ENCODE data around the gene TMEM129. TPM values are rescaled to one million over a fixed set of nuclear protein-coding genes. Genes with fewer than 3 reads are reported as not detected.

TMEM129 gene
- total RNA-seq, 4 donors from 2014 or later, result 64.8 to 138 (median 106) TPM

DNA sequence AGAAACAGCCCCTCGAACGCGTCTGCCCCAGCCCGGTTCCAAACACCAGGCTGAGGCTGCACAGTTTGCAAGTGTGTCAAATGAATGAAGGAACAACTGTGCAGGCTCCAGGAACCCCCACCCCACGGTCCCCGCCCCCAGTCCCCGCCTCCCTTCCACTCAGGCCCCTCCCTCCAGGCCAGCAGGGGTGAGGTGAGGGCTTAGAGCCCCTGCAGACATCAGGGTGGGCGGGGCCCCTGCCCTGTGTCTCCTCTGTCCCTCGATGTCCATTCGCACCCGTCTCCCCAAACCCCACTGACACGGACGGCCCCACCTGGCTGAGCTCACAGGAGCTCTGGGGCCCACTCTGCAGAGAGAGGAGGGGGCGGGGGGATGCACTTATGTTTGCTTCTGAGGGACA lies 28.7 kb upstream of the TMEM129 start:
- Histone ChIP-seq H3K27ac (no peak overlapping the region), H3K4me1 (peaks cover 0 to 5% of the 10 kb centered on the region in 2 donors), H3K27me3 (no peaks in the 10 kb centered on the region), H3K9me3 (no peaks in the 10 kb centered on the region), H3K36me3 (no peaks in the 10 kb centered on the region), H3K4me3 (replicated peaks in 1 of 3) (no peak overlapping the region)
- intact Hi-C loops (cut with DNase I), result loop anchor here (2.0 to 5.0 kb wide), 3 partner anchors 57 to 437 kb away; no protein-coding TSS in a partner anchor
- WGBS, 2 donors, result 22 to 86% methylated on average over 4 to 11 of the region's 14 CpGs
- DNase-seq, result no peak
- TF ChIP-seq, protein P1, sequence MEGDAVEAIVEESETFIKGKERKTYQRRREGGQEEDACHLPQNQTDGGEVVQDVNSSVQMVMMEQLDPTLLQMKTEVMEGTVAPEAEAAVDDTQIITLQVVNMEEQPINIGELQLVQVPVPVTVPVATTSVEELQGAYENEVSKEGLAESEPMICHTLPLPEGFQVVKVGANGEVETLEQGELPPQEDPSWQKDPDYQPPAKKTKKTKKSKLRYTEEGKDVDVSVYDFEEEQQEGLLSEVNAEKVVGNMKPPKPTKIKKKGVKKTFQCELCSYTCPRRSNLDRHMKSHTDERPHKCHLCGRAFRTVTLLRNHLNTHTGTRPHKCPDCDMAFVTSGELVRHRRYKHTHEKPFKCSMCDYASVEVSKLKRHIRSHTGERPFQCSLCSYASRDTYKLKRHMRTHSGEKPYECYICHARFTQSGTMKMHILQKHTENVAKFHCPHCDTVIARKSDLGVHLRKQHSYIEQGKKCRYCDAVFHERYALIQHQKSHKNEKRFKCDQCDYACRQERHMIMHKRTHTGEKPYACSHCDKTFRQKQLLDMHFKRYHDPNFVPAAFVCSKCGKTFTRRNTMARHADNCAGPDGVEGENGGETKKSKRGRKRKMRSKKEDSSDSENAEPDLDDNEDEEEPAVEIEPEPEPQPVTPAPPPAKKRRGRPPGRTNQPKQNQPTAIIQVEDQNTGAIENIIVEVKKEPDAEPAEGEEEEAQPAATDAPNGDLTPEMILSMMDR (IDR thresholded peaks at IDR 0.05), result no peak
- no peak for TF ChIP-seq POLR2A (IDR thresholded peaks at IDR 0.05)

DNA sequence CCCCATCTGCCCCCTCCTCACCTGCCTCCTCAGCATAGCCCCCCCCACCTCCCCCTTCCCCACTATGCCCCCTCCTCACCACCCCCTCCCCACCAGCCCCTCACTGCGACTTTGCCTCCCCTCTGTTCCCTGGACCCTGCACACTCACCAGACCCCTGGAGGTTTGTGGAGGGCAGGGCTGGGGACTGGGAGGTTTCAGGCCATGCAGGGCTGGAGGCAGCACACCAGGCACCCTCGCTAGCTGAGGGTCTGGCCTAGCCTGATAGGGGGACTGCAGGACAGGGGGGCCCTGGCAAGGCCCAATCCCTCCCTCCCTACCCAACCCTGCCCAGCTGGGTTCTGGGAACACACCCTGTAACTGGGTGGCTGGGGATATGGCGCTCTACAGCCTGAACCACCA lies 28.2 kb upstream of the TMEM129 start:
- Histone ChIP-seq H3K4me1 (peaks cover 0 to 5% of the 10 kb centered on the region in 2 donors), H3K27me3 (no peaks in the 10 kb centered on the region), H3K4me3 (replicated peaks in 1 of 3) (no peak overlapping the region), H3K9me3 (no peaks in the 10 kb centered on the region), H3K36me3 (no peaks in the 10 kb centered on the region), H3K27ac (no peak overlapping the region)
- DNase-seq, result no peak
- intact Hi-C loops (cut with DNase I), result loop anchor here (2.0 to 5.0 kb wide), 3 partner anchors 58 to 438 kb away; no protein-coding TSS in a partner anchor
- no peak for TF ChIP-seq POLR2A (IDR thresholded peaks at IDR 0.05)
- TF ChIP-seq, protein P1 (IDR thresholded peaks at IDR 0.05), result no peak
- 40% methylated on average over 2 of the region's 3 CpGs; no CpG with 5 or more reads in 1 of the 2 donors for WGBS, 2 donors

DNA sequence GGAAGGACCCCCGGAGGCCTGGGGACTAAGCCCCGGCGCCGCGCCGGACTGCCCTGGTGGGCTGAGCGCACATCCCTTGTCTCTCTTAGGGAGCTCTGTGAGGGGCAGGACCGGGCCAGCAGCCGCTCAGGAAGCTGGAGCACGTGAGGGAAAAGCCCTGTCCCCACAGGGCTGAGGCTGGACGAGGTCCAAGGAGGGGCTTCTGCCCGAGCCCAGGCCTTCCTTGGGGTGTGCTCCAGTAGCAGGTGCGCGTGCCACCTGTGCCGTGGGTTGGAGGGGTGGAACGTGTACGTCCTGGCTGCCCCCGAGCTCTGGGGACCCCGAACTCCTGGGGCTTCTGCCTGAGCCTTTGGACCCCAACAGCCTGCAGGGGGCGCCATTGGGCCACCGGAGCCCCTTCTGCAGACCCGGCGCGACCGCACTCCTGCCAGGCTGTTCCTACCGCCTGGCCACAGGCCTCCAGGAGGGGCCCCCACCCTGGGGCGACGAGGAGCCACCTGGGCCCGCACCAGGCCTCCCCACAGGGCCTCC lies 27.4 kb upstream of the TMEM129 start:
- peak; percentile 68 to 69 for DNase-seq
- TF ChIP-seq, protein P1 (IDR thresholded peaks at IDR 0.05), result peak; percentile 51 to 73 (median 64)
- TF ChIP-seq POLR2A (IDR thresholded peaks at IDR 0.05), result no peak
- Histone ChIP-seq H3K27ac (no peak overlapping the region), H3K4me3 (replicated peaks in 1 of 3) (no peak overlapping the region), H3K4me1 (peaks cover 0 to 5% of the 10 kb centered on the region in 2 donors), H3K9me3 (no peaks in the 10 kb centered on the region), H3K27me3 (no peaks in the 10 kb centered on the region), H3K36me3 (no peaks in the 10 kb centered on the region)
- intact Hi-C loops (cut with DNase I), result loop anchor here (2.0 to 5.0 kb wide), 3 partner anchors 59 to 439 kb away; no protein-coding TSS in a partner anchor
- 4 to 7% methylated on average over 13 to 17 of the region's 29 CpGs for WGBS, 2 donors

DNA sequence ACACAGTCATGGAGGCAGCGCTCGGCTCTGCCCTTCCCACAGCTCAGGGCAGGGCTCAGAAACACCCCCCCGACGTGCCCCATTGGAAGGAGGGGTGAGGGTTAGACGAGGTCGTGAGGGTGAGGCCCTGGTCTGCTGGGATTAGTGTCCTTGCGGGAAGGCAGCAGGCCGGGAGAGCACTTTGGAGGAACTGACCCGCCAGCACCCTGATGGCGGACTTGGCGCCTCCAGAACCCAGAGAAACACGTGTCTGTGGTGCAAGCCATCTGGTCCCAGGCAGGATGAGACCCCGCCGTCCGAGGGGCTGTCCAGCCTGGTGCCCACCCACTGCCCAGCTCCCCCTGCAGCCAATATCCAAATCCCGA lies 26.5 kb upstream of the TMEM129 start:
- 86 to 91% methylated on average over 7 to 15 of the region's 16 CpGs for WGBS, 2 donors
- no peak for TF ChIP-seq POLR2A (IDR thresholded peaks at IDR 0.05)
- TF ChIP-seq, protein P1 (IDR thresholded peaks at IDR 0.05), result no peak
- Histone ChIP-seq H3K27me3 (no peaks in the 10 kb centered on the region), H3K9me3 (no peaks in the 10 kb centered on the region), H3K27ac (no peak overlapping the region), H3K36me3 (no peaks in the 10 kb centered on the region), H3K4me3 (replicated peaks in 1 of 3) (no peak overlapping the region), H3K4me1 (peaks cover 0 to 5% of the 10 kb centered on the region in 2 donors)
- intact Hi-C loops (cut with DNase I), result loop anchor here (5.0 kb wide), 2 partner anchors 60 to 440 kb away; no protein-coding TSS in a partner anchor
- no peak for DNase-seq

DNA sequence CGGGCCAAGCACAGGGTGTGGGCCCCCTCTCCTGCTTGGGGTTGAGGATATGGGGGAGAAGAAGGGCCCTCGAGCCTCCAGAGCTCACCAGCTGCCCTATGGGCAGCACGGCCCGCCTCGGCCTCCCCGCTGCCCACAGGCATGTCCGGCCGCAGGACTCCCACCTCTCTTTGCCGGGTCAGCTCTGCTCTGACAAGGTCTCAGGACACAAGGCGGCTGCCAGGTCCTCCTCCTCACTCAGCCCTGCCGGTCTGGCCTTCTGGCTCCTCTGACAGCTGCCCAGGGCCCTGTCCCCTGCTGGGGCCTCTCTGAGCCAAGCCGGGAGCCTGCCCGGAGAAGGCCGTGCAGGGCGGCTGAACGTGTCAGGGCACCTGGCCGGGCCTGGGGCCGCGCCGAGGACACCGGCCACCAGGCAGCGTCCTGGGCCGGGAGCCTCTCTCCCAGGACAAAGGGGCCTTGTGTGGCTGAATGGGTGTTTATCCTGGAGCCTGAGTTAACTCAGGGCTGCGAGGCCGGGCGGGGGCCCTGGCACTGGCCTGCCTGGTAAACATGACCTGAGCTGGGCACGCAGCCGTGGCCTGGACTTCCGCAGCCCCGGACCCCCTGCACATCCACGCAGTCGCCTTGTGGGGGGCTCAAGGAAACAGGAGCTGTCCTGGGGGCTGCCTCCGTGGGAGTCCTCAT lies 25.9 kb upstream of the TMEM129 start:
- Histone ChIP-seq H3K27me3 (no peaks in the 10 kb centered on the region), H3K36me3 (no peaks in the 10 kb centered on the region), H3K27ac (no peak overlapping the region), H3K4me3 (replicated peaks in 1 of 3) (no peak overlapping the region), H3K9me3 (no peaks in the 10 kb centered on the region), H3K4me1 (peaks cover 0 to 5% of the 10 kb centered on the region in 2 donors)
- no peak for DNase-seq
- TF ChIP-seq, protein P1 (IDR thresholded peaks at IDR 0.05), result no peak
- no peak for TF ChIP-seq POLR2A (IDR thresholded peaks at IDR 0.05)
- intact Hi-C loops (cut with DNase I), result loop anchor here (5.0 kb wide), 2 partner anchors 60 to 440 kb away; no protein-coding TSS in a partner anchor
- WGBS, 2 donors, result 86 to 87% methylated on average over 10 of the region's 33 CpGs
